Measurements from ENCODE around the gene PI4KA.
A peak's percentile ranks its signal among the peaks of the same experiment; 100 is the strongest.
"Not testable (repeated sequence)": the region's sequence is repeated elsewhere in the genome, so short reads cannot be mapped to it uniquely, and the experiment has no call there.

The PI4KA gene

DNA sequence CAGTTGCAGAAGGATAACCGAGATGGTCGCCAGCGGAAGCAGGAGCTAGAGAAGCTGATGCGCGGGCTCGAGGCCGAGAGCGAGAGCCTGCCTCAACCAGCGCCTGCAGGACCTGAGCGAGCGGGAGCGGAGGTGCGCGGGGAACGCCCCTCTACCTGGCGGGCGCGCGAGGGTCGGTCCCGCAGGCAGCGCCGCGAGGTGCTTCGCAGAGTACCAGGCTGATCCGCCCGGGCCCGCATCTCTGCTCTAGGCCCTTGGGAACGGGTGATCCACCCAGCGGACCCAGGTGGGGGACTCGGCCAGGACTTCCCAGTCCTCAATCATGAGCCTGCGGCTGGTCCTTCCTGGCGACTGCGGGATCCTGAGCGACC, 156.5 kb downstream of the PI4KA start:
- FAIRE-seq; DNase-seq (ENCODE audit: insufficient read length): not testable (repeated sequence)

DNA sequence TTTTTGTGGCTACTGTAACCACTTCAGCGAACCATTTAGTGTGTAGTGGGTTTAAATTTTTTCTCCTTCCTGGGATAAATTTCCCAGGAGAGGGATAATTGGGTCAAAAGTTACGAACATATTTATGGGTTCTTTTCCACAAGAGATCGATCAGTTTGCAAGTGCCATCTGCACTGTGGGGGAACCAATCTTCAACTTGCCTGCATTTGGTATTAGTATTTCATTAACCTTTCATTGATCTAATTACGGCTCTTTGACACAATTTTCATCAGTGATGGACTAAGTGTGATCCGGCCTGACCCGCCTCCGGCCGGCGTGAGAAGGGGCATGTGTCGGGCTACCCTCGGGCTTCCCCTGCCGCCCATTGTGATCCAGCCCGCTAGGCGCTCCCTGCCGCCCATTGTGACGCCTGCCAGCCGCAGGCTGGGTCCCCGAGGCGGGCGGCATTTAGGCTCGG, 156.9 kb downstream of the PI4KA start:
- DNase-seq (ENCODE audit: insufficient read length); FAIRE-seq: not testable (repeated sequence)

DNA sequence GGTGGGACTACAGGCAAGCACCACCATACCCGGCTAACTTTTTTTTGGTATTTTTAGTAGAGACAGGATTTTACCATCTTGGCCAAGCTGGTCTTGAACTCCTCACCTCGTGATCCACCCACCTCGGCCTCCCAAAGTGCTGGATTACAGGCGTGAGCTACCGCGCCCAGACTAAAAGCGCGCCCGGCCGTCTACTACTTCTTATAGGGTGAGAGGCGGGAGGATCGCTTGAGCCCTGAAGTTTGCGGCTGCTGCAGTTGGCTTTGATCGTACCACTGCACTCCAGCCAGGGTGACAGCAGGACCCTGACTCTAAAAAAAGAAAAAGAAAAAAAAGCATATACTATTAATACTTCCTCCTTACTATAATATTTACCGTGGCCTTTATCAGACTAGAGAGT, 158.3 kb downstream of the PI4KA start:
- DNase-seq (ENCODE audit: insufficient read length); FAIRE-seq: not testable (repeated sequence)

DNA sequence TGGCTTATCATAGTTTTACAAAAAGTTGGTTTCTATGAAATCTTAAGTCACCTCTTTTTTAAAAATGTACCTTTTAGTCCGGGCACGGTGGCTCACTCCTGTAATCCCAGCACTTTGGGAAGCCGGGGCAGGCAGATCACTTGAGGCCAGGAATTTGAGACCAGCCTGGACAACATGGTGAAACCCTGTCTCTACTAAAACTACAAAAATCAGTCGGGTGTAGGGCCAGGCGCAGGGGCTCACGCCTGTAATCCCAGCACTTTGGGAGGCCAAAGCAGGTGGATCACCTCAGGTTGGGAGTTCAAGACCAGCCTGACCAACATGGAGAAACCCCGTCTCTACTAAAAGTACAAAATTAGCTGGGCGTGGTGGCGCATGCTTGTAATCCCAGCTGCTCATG, 158.8 kb downstream of the PI4KA start:
- FAIRE-seq; DNase-seq (ENCODE audit: insufficient read length): not testable (repeated sequence)

DNA sequence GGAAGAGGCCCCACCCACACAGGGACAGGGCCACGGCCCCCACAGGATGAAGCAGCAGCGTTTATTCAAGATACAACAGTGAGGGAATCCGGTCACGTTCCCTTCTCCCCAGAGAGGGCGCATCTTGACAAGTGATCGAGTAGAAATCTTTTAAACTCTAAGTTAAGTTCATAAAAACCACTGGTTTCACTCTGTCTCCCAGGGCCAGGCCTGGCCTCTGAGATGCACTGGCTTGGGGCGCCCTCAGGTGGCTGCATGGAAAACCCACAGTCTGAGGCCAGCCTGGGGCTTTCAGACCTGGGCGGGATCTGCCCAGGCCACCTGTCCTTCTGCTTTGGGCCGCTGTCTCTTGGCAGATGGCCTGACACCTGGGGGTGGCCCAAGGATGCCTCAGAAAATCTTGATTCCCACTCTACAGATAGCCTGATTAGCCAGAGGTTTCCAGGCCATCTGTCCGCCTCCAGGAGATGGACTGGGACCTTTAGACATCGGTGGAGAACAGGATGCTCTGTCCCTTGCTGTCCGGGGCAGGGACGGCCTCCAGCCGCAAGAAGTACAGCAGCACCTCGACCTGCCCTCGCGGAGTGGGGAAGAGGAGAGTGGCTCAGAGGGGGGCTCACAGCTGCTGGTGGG, 161.0 kb downstream of the PI4KA start:
- FAIRE-seq = not testable (repeated sequence)
- DNase-seq (ENCODE audit: insufficient read length) = peak; percentile 33

DNA sequence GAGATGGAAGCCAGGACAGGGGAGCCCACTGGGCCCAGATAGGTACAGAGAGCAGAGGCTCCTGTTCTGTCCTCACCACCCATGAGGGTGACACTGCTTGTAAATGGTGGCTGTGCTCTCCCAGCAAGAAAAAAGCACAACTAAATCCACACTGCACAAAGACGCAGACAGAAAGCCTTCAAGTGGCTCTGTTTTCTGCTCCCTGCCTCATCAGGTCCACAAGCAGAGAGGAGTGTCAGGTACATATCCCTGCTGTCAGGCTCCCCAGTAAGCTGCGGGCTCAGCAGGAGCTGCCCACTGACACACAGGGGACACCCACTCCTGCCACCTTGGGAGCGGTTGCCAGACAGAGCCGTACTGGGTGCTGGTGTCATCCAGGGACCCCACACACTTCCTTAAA, 162.6 kb downstream of the PI4KA start:
- not testable (repeated sequence) for FAIRE-seq; DNase-seq (ENCODE audit: insufficient read length)

DNA sequence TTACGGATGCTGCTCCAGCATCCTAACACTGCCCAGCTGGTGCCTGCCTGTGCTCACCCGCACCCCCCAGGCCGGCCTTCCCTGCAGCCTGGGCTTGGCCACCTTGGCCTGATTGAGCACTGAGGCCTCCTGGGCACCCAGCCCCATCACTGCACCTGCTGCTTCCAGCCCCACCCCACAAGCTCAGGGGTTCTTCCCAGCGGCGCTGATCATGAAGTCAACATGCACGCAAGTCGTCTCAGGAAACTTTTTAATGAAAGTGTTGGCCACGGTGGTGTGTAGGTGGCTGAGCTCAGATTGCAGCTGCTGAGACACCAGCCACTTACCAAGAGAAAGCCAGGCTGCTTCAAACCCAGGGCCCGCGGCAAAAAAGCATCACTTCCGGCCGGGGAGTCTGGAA, 163.4 kb downstream of the PI4KA start:
- not testable (repeated sequence) for FAIRE-seq; DNase-seq (ENCODE audit: insufficient read length)

DNA sequence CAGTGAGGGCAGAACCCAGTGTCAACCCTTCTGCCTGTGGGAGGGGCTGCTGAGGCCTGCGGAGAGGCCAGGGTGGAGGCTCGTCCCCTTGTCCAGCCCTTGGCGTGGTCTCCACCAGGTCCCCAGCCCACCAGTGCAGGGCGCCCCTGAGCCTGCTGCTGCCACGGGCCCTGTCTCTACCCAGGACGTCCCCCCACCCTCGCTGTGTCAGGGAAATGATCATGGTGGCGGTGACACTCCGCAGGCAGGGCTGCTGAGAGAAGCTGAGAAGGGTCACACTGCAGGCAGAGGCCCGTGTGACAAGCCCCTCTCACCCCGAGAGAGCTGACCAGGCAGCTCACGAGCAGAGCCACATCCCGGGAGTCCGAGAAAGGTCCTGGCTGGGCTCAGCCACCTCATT, 164.4 kb downstream of the PI4KA start:
- not testable (repeated sequence) for DNase-seq (ENCODE audit: insufficient read length); FAIRE-seq

DNA sequence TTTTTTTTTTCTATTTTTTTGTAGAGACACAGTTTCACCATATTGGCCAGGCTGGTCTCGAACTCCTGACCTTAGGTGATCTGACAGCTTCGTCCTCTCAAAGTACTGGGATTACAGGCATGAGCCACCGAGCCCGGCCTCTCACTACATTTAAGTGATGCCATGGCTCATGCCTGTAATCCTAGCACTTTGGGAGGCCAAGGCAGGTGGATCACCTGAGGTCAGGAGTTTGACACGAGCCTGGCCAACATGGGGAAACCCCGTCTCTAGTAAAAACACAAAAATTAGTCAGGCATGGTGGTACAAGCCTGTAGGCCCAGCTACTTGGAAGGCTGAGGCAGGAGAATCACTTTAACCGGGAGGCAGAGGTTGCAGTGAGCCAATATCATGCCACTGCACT, 165.7 kb downstream of the PI4KA start:
- not testable (repeated sequence) for DNase-seq (ENCODE audit: insufficient read length); FAIRE-seq

DNA sequence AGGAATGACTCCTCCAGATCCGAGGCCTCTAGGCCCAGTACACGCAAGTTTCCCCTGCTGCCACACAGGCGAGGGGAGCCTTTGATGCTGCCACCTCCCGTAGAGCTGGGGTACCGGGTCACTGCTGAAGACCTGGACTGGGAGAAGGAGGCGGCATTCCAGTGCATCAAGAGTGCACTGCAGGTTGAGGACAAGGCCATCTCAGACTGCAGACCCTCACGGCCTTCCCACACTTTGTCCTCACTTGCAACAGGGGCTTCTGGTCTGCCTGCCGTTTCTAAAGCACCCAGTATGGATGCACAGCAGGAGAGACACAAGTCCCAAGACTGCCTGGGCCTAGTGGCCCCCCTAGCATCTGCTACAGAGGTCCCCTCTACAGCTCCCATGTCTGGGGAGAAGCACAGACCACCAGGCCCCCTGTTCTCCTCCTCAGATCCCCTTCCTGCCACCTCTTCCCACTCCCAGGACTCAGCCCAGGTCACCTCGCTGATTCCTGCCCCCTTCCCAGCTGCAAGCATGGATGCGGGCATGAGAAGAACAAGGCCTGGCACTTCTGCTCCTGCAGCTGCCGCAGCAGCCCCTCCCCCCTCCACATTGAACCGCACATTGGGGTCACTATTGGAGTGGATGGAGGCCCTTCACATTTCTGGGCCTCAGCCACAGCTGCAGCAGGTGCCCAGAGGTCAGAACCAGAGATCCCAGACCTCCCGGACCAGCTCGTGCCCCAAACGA, 167.9 kb downstream of the PI4KA start:
- DNase-seq (ENCODE audit: insufficient read length); FAIRE-seq: not testable (repeated sequence)

DNA sequence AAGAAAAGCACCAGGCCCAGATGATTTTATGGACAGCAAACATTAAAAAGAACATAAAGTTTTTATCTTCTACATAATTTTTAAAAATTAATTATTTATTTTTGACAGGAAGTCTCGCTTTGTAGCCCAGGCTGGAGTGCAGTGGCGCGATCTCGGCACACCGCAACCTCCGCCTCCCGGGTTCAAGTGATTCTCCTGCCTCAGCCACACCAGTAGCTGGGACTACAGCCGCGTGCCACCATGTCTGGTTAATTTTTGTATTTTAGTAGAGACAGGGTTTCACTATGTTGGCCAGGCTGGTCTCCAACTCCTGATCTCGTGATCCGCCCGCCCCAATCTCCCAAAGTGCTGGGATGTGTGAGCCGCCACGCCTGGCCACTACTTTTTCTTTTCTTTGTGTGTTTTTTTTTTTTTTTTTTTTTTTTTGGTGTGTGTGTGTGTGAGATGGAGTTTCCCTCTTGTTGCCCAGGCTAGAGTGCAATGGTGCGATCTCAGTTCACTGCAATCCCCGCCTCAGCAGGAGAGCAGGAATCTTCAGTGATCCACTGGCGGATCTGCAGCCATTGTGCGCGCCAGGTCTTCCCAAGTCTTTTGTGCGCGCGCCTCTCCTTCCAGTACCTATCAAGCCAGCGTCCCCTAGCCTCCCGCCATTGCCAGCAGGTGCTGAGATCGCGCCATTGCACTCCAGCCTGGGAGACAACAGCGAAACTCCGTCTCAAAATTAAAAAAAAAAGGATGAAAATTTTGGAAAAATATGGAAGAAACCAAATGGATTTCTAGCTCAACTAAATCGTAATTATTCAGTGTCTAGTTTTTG, 171.0 kb downstream of the PI4KA start:
- FAIRE-seq = not testable (repeated sequence)

DNA sequence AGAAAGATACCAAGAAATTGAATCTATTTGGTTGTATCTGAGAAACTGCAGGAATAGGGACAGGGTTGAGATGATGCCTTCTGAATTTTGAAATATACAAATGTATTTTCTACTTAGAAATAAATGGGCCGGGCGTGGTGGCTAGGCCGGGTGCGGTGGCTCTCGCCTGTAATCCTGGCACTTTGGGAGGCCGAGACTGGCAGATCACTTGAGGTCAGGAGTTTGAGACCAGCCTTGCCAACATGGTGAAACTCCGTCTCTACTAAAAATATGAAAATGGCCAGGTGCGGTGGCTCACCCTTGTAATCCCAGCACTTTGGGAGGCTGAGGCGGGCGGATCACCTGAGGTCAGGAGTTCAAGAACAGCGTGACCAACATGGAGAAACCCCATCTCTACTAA, 172.8 kb downstream of the PI4KA start:
- not testable (repeated sequence) for FAIRE-seq; DNase-seq (ENCODE audit: insufficient read length)

More for the DNA sequence above, 171.0 kb downstream of the PI4KA start:
- DNase-seq (ENCODE audit: insufficient read length) = not testable (repeated sequence)

DNA sequence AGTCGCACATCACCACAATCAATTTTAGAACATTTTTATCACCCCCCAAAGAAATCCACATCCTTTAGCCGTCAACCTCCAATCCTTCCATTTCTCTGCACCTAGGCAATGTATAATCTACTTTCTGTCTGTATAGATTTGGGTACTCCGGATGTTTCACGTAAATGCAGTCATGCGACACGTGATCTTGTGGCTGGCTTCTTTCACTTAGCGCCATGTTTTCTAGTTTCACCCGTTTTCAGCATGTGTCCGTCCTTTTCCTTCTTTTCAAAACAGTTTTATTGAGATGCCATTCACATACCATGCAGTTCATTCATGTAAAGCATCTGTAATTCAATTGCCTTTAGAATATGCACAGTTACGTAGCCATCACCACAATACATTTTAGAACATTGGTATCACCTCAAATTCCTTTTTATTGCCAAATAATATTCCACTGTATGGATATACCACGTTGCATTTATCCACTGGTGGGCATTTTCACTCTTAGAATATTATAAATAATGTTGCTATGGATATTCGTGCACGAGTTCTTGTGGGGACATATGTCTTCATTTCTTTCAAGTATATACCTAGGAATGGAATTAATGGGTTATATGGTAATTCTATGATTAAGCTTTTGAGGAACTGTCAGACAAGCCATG, 179.7 kb downstream of the PI4KA start:
- not testable (repeated sequence) for DNase-seq (ENCODE audit: insufficient read length); FAIRE-seq

DNA sequence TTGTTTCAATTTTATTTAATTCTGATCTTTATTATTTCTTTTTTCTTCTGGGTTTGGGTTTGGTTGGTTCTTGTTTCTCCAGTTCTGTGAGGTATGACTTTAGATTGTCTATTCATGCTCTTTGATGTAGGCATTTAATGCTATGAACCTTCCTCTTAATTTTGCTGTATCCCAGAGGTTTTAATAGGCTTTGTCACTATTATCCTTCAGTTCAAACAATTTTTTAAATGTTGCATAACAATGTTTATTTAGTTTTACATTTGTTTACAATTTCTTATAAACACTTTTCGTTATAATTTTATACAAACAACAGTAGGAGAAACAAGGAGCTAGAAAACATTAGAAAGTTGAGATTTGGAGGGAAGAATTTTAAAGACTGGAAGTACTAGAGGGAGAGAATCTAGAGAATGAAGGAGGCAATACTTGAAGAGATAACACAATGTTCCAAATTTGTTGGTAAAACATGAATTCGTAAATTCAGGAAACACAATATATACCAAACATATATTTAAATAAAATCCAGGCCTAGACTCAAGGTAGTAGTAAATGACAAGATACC, 180.8 kb downstream of the PI4KA start:
- no peak for TF ChIP-seq POLR2A (IDR thresholded peaks at IDR 0.05; ENCODE audit: low read depth, low read length)
- TF ChIP-seq TAF1 (IDR thresholded peaks at IDR 0.05; ENCODE audit: borderline replicate concordance, low read depth, low read length) = no peak
- TF ChIP-seq POLR2AphosphoS5 (IDR thresholded peaks at IDR 0.05; ENCODE audit: low read depth, low read length) = no peak
- DNase-seq (ENCODE audit: insufficient read length) = no peak
- FAIRE-seq = no peak

DNA sequence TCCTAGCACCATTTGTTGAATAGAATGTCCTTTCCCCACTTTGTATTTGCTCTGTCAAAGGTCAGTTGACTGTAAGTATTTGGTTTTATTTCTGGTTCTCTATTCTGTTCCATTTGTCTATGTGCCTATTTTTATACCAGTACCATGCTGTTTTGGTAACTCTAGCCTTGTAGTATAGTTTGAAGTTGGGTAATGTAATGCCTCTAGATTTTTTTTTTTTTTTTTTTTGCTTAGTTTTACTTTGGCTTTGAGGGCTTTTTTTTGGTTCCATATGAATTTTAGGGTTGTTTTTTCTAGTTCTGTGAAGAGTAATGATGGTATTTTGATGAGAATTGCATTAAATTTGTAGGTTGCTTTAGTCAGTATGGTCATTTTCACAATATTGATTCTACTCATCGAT, 183.0 kb downstream of the PI4KA start:
- not testable (repeated sequence) for DNase-seq (ENCODE audit: insufficient read length); FAIRE-seq

All from GM12892 (cell line).